NCI-H2227 (cell line): ENCODE data around the gene ATP5PD.
"Not testable (repeated sequence)": the region's sequence is repeated elsewhere in the genome, so short reads cannot be mapped to it uniquely, and the experiment has no call there.

ENCODE experiments used
- DNase-seq: peaks from one replicate; lab custom pipeline; 2025; ENCODE audit not compliant: unreplicated experiment; lab: John Stamatoyannopoulos, UW

Gene ATP5PD

GRCh38 chr17:75059369-75060345 is 12.9 kb upstream of the ATP5PD start:
- peak; percentile 39 for DNase-seq

- DNase-seq, result no peak
These were observed 5.2 kb upstream of the ATP5PD start for GRCh38 chr17:75051941-75052340.

GRCh38 chr17:75049706-75050105 is 2.9 kb upstream of the ATP5PD start:
- no peak for DNase-seq

- DNase-seq, result no peak
These were observed 2.3 kb upstream of the ATP5PD start for GRCh38 chr17:75049057-75049456.

GRCh38 chr17:75048249-75048878 is 1.6 kb upstream of the ATP5PD start:
- no peak for DNase-seq

GRCh38 chr17:75047398-75048098 is 779 bp upstream of the ATP5PD start:
- DNase-seq, result peak; percentile 60

GRCh38 chr17:75045946-75046406 is 793 bp downstream of the ATP5PD start:
- not testable (repeated sequence) for DNase-seq

- no peak for DNase-seq
These were observed 2.1 kb downstream of the ATP5PD start for GRCh38 chr17:75044716-75045115.

GRCh38 chr17:75043789-75044188 is 3.0 kb downstream of the ATP5PD start:
- DNase-seq, result not testable (repeated sequence)

GRCh38 chr17:75041656-75042280 is 5.0 kb downstream of the ATP5PD start:
- DNase-seq, result no peak

- no peak for DNase-seq
These were observed 7.5 kb downstream of the ATP5PD start for GRCh38 chr17:75039238-75039637.

- DNase-seq, result peak; percentile 93
These were observed 10.0 kb downstream of the ATP5PD start for GRCh38 chr17:75036643-75037268.

- peak; percentile 93 for DNase-seq
These were observed 12.4 kb downstream of the ATP5PD start for GRCh38 chr17:75034236-75034908.

- DNase-seq, result peak; percentile 96
These were observed 13.2 kb downstream of the ATP5PD start for GRCh38 chr17:75033346-75034235.

GRCh38 chr17:75032720-75033280 is 14.0 kb downstream of the ATP5PD start:
- no peak for DNase-seq

- peak; percentile 90 for DNase-seq
These were observed 14.6 kb downstream of the ATP5PD start for GRCh38 chr17:75031972-75032719.

GRCh38 chr17:75030161-75030560 is 16.6 kb downstream of the ATP5PD start:
- no peak for DNase-seq

- DNase-seq, result not testable (repeated sequence)
These were observed 20.1 kb downstream of the ATP5PD start for GRCh38 chr17:75026650-75027049.
